Type B pancreatic cell (in vitro differentiated cells): ENCODE measurements around the gene ARHGAP8. TPM values are rescaled to one million over a fixed set of nuclear protein-coding genes. Genes with fewer than 3 reads are reported as not detected.
"Not testable (repeated sequence)": the region's sequence is repeated elsewhere in the genome, so short reads cannot be mapped to it uniquely, and the experiment has no call there.

Source experiments
- DNase-seq: peaks from one replicate; pipeline ENCODE4 v3.0.0; 2021; ENCODE audit warnings: mixed read lengths; ENCODE audit not compliant: unreplicated experiment; ENCODE audit errors: extremely low spot score
- H3K27ac Mint-ChIP-seq: 2 replicates; pipeline ENCODE4 v1.8.0; 2021; ENCODE audit warnings: mild to moderate bottlenecking, mixed read lengths
- H3K27me3 Mint-ChIP-seq: 2 replicates; pipeline ENCODE4 v1.8.0; 2021; ENCODE audit warnings: mixed read lengths
- H3K36me3 Mint-ChIP-seq: 2 replicates; pipeline ENCODE4 v1.8.0; 2021; ENCODE audit warnings: mixed read lengths
- H3K4me1 Mint-ChIP-seq: one replicate; pipeline ENCODE4 v1.8.0; 2021; ENCODE audit warnings: mixed read lengths; ENCODE audit not compliant: unreplicated experiment
- H3K4me3 Mint-ChIP-seq: 2 replicates; pipeline ENCODE4 v1.8.0; 2021; ENCODE audit warnings: mild to moderate bottlenecking, mixed read lengths
- H3K9me3 Mint-ChIP-seq: 2 replicates; pipeline ENCODE4 v1.8.0; 2021; ENCODE audit warnings: mixed read lengths
- total RNA-seq: library from RNA; stranded (reverse); gene quantifications from 2 replicates; pipeline ENCODE4 v1.2.1, GENCODE V29; 2021; ENCODE audit warnings: low replicate concordance
- TF ChIP-seq, protein P1 (sequence below): fragments of 200-600 bp; sonication (generic); conservative IDR thresholded peaks from 2 replicates; pipeline ENCODE4 v1.5.0; 2021; ENCODE audit warnings: antibody characterized with exemption, mild to moderate bottlenecking

The ARHGAP8 gene
- total RNA-seq, 1 donor from 2014 or later, result 18.0 TPM

DNA sequence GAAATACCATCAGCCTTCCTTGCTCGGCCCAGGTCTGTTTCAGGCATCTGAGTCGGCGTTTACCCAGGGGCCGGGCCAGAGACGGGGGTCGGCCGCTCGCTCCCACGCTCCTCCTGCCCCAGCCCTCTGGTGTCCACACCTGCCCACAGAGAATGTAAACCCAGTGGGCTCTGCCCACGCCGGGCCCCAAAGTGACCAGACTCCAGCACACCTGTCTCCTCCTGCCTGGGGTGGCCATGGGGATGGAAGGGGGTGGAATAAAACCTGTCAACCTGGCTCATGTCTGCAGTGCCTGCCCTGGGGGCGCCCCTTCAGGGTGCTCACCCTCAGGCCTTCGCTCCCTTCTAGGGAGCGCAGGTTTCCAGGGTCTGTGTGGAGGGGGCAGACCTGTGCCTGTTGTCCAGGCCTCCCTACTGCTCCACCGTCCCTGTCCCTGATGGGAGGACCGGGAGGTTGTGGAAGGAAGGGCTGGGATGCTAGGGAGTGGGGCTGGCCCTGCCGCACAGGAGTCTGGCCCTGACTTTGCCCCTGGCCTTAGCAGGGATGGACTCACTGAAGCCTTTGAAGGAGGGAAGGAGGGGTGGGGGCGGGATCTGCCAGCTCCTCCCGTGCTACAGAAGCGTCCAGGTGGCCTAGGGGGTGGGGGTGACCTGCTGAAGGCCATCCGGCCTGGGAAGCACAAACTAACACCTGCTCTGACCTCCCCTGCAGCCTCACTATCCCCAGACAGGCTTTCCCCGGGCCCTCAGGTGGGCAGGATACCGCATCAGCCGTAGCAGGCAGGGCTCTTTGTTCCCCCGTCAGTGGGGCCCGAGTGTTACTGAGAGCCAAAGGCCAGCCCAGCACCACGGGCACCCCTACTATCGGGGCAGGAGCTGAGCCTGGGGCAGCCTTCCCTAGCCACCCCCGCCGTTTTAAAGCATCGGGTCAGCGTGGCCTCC is 14.7 kb upstream of the ARHGAP8 start:
- Mint-ChIP-seq H3K27ac (no peak overlapping the region), H3K4me1 (peaks cover 10% of the 10 kb centered on the region), H3K36me3 (no peaks in the 10 kb centered on the region), H3K4me3 (no peak overlapping the region), H3K9me3 (no peaks in the 10 kb centered on the region), H3K27me3 (no peaks in the 10 kb centered on the region)
- TF ChIP-seq, protein P1, sequence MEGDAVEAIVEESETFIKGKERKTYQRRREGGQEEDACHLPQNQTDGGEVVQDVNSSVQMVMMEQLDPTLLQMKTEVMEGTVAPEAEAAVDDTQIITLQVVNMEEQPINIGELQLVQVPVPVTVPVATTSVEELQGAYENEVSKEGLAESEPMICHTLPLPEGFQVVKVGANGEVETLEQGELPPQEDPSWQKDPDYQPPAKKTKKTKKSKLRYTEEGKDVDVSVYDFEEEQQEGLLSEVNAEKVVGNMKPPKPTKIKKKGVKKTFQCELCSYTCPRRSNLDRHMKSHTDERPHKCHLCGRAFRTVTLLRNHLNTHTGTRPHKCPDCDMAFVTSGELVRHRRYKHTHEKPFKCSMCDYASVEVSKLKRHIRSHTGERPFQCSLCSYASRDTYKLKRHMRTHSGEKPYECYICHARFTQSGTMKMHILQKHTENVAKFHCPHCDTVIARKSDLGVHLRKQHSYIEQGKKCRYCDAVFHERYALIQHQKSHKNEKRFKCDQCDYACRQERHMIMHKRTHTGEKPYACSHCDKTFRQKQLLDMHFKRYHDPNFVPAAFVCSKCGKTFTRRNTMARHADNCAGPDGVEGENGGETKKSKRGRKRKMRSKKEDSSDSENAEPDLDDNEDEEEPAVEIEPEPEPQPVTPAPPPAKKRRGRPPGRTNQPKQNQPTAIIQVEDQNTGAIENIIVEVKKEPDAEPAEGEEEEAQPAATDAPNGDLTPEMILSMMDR, result no peak
- no peak for DNase-seq

DNA sequence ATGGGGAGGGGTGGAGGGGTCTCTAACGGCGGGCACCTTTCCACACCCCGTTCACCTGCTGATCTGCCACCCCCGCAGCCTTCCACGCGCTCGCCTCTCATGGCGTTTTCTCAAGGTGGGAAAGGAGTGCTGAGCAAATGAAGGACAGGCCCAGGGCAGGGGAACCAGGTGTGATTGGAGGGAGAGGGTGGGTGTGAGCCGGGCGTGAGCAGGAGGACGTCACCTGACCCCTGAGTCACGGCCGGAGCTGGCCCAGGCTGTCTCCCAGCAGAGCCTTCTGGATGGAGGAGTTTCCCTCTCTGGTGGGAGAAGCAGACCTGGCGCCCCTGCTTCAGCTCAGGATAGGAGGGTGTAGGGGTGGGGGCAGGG is 14.0 kb upstream of the ARHGAP8 start:
- DNase-seq, result no peak
- H3K27ac Mint-ChIP-seq, result peak overlapping the region; percentile 34

DNA sequence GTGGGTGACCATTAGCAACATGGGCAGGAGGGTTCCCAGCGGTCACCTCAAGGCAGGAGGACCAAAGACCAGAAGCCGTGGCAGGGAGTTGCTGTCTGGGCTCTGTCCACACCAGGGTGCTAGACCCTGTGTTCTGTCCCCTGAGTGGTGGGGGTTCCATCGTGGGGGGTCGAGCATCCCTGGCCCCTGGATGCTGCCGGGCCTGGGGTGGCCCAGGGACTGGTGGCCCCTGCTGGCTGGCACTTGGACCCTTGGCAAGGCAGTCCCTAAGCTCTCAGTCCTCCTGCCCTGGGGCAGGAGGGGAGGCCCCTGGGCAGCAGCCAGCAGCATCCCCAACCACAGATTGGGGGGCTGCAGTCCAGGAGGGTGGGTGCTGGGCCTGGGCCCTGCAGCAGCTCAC is 13.4 kb upstream of the ARHGAP8 start:
- H3K4me3 Mint-ChIP-seq, result no peak overlapping the region
- TF ChIP-seq, protein P1, result no peak
- H3K27ac Mint-ChIP-seq, result no peak overlapping the region
- peaks cover 2% of the 10 kb centered on the region for H3K27me3 Mint-ChIP-seq
- no peaks in the 10 kb centered on the region for H3K9me3 Mint-ChIP-seq
- peaks cover 14% of the 10 kb centered on the region for H3K4me1 Mint-ChIP-seq
- no peaks in the 10 kb centered on the region for H3K36me3 Mint-ChIP-seq
- DNase-seq, result no peak

More for the DNA sequence above, 14.0 kb upstream of the ARHGAP8 start:
- Mint-ChIP-seq H3K4me1 (peaks cover 10% of the 10 kb centered on the region), H3K36me3 (no peaks in the 10 kb centered on the region), H3K4me3 (no peak overlapping the region), H3K27me3 (no peaks in the 10 kb centered on the region), H3K9me3 (no peaks in the 10 kb centered on the region)
- TF ChIP-seq, protein P1, result no peak

DNA sequence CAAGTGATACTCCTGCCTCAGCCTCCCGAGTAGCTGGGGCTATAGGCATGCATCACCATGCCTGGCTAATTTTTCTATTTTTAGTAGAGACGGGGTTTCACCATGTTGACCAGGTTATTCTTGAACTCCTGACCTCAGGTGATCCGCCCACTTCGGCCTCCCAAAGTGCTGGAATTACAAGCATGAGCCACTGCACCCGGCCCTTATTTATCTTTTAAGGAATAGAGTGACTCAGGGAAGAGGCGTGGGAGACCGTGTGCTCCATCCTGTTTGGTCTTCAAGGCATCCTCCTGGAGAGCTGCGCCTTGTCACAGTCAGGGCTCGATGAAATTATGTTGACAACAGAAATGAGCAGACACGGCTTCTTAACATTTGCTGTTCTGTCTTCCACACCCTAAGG is 12.7 kb upstream of the ARHGAP8 start:
- H3K27ac Mint-ChIP-seq, result peak overlapping the region; percentile 55
- H3K36me3 Mint-ChIP-seq, H3K27me3 Mint-ChIP-seq, H3K4me3 Mint-ChIP-seq, H3K9me3 Mint-ChIP-seq, DNase-seq: not testable (repeated sequence)
- H3K4me1 Mint-ChIP-seq, result peaks cover 17% of the 10 kb centered on the region

DNA sequence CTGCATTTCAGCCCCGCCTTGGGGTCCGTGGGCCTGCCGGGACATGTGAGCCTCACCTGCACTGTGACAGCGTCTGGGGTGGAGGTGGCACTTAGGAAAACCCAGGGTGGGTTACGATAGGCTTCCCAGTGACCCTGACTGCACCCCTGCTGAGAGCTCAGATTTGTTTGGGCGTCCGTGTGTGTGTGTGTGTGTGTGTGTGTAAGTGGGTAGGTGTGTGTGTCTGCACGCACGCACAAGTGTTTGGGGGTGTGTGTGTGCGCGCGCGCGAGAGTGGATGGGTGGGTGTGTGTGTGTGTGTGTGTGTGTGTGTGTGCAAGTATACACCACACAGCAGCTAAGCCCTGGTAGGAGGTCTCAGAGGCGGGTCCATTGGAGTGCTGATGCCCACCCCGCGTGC is 12.1 kb upstream of the ARHGAP8 start:
- H3K4me3 Mint-ChIP-seq, result no peak overlapping the region
- H3K36me3 Mint-ChIP-seq, result no peaks in the 10 kb centered on the region
- TF ChIP-seq, protein P1, result no peak
- H3K27ac Mint-ChIP-seq, result peak overlapping the region; percentile 75
- H3K9me3 Mint-ChIP-seq, result no peaks in the 10 kb centered on the region
- no peak for DNase-seq
- peaks cover 8% of the 10 kb centered on the region for H3K27me3 Mint-ChIP-seq
- peaks cover 17% of the 10 kb centered on the region for H3K4me1 Mint-ChIP-seq

DNA sequence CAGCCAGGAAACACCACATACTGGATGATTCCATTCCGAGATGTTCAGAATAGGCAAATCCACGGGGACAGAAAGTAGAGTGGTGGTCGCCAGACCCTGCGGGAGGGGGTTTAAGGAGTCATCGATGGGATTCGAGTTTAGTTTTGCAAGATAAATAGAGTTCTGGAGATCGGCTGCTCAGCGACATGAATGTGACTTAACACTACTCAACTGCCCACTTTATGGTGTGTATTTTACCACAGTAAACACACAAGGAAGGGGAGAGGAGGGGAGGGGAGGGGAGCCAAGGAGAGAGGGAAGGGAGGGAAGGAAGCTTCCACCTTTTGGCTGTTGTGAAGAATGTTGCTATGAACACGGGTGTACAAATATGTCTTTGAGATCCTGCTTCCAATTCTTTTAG is 10.4 kb upstream of the ARHGAP8 start:
- Mint-ChIP-seq H3K4me3 (no peak overlapping the region), H3K36me3 (no peaks in the 10 kb centered on the region), H3K9me3 (no peaks in the 10 kb centered on the region), H3K27ac (no peak overlapping the region), H3K4me1 (peaks cover 21% of the 10 kb centered on the region), H3K27me3 (peaks cover 12% of the 10 kb centered on the region)
- TF ChIP-seq, protein P1, result no peak
- DNase-seq, result no peak
